HepG2 (cell line): Measurements from ENCODE around the gene ZNF839. TPM values are rescaled to one million over a fixed set of nuclear protein-coding genes. Genes with fewer than 3 reads are reported as not detected.

Experiments used
- CEBPG ChIP-seq: IDR thresholded peaks from 2 replicates; pipeline ENCODE4 v1.6.1; 2016
- FOSL2 ChIP-seq: sonication (generic); formaldehyde crosslinking; IDR thresholded peaks from 2 replicates; pipeline ENCODE4 v1.4.0; 2020; ENCODE audit warnings: missing genetic modification reagents
- JUND ChIP-seq: sonication (generic); formaldehyde crosslinking; IDR thresholded peaks from 2 replicates; pipeline ENCODE4 v1.8.0; 2022; ENCODE audit warnings: mild to moderate bottlenecking, missing genetic modification reagents
- KDM6A ChIP-seq: IDR thresholded peaks from 2 replicates; pipeline ENCODE4 v1.6.1; 2016; ENCODE audit warnings: low read depth
- POLR2AphosphoS2 ChIP-seq: IDR thresholded peaks from 2 replicates; pipeline ENCODE4 v1.6.1; 2011; ENCODE audit warnings: low read depth, low read length, improper control_type of control experiment
- TEAD3 ChIP-seq: optimal IDR thresholded peaks from 2 replicates; pipeline ENCODE3; 2016; ENCODE audit warnings: borderline replicate concordance
- U2AF2 ChIP-seq: fragments of 200-400 bp; formaldehyde crosslinking; IDR thresholded peaks from 2 replicates; pipeline ENCODE4 v1.6.1; 2017; ENCODE audit warnings: low read depth, mild to moderate bottlenecking, low read length
- ZBTB7A ChIP-seq: sonication (generic); formaldehyde crosslinking; IDR thresholded peaks from 2 replicates; pipeline ENCODE4 v1.8.0; 2022; ENCODE audit warnings: mild to moderate bottlenecking, missing genetic modification reagents
- ZNF431 ChIP-seq: sonication (generic); formaldehyde crosslinking; IDR thresholded peaks from 2 replicates; pipeline ENCODE4 v1.9.0; 2022; ENCODE audit warnings: missing genetic modification reagents, low read depth, mild to moderate bottlenecking, borderline replicate concordance
- ZNF484 ChIP-seq: sonication (generic); formaldehyde crosslinking; IDR thresholded peaks from 2 replicates; pipeline ENCODE4 v1.5.1; 2020; ENCODE audit warnings: mild to moderate bottlenecking, low read depth, missing genetic modification reagents, borderline replicate concordance
- ZNF674 ChIP-seq: sonication (generic); formaldehyde crosslinking; IDR thresholded peaks from 2 replicates; pipeline ENCODE4 v1.5.0; 2020; ENCODE audit warnings: low read depth, mild to moderate bottlenecking, missing genetic modification reagents
- ZNF713 ChIP-seq: sonication (generic); formaldehyde crosslinking; IDR thresholded peaks from 2 replicates; pipeline ENCODE4 v1.4.0; 2020; ENCODE audit warnings: mild to moderate bottlenecking, missing genetic modification reagents
- ZNF761 ChIP-seq: sonication (generic); formaldehyde crosslinking; conservative IDR thresholded peaks from 2 replicates; pipeline ENCODE4 v1.4.0; 2020; ENCODE audit warnings: mild to moderate bottlenecking, missing genetic modification reagents
- ZSCAN30 ChIP-seq: sonication (generic); formaldehyde crosslinking; IDR thresholded peaks from 2 replicates; pipeline ENCODE4 v1.5.0; 2020; ENCODE audit warnings: mild to moderate bottlenecking, missing genetic modification reagents
- ZZZ3 ChIP-seq: sonication (generic); formaldehyde crosslinking; IDR thresholded peaks from 2 replicates; pipeline ENCODE4 v1.4.0; 2020; ENCODE audit warnings: missing genetic modification reagents, mild to moderate bottlenecking, borderline replicate concordance
- polyA plus RNA-seq, 8 experiments: library from polyadenylated mRNA; depleted of rRNA in 3 of 8; stranded (reverse) in 7 of 8; unstranded in 1 of 8; fragments of >200 nt; fragmentation: Illumina TruSeq in 4 of 8; extraction: Trizol in 4 of 8; gene quantifications; 2 replicates each; pipeline versions ENCODE4 v1.2.1 to v1.2.3, GENCODE V29; 2011 to 2016; ENCODE audit warnings: low read depth in 4 of 8, missing spikeins in 1 of 8, mixed read lengths in 1 of 8; ENCODE audit not compliant: insufficient read depth in 1 of 8
- total RNA-seq, 5 experiments: library from RNA; depleted of rRNA; stranded (reverse); fragments of >200 nt; fragmentation: Illumina TruSeq; extraction: Trizol; gene quantifications; 2 replicates each; pipeline ENCODE4 v1.2.3, GENCODE V29; 2016; ENCODE audit warnings: low read depth in 1 of 5
- TF ChIP-seq, protein P1 (sequence below): IDR thresholded peaks from 2 replicates; pipeline ENCODE4 v1.4.0; 2020; ENCODE audit warnings: mild to moderate bottlenecking, missing genetic modification reagents
- TF ChIP-seq, protein P2 (sequence below): sonication (generic); formaldehyde crosslinking; IDR thresholded peaks from 2 replicates; pipeline ENCODE4 v1.8.0; 2022; ENCODE audit warnings: missing genetic modification reagents, mild to moderate bottlenecking, inconsistent platforms, borderline replicate concordance
- TF ChIP-seq, protein P3 (sequence below): sonication (generic); formaldehyde crosslinking; IDR thresholded peaks from 2 replicates; pipeline ENCODE4 v1.5.0; 2020; ENCODE audit warnings: missing genetic modification reagents
- TF ChIP-seq, protein P4 (sequence below): sonication (generic); formaldehyde crosslinking; conservative IDR thresholded peaks from 2 replicates; pipeline ENCODE4 v1.4.0; 2020; ENCODE audit warnings: missing genetic modification reagents

The ZNF839 gene
- total and polyA plus RNA-seq, 2 of the 13 experiments (the other 11 are each of a cell fraction or from before 2014, with no cell fraction given): 11.1 to 12.8 TPM

DNA sequence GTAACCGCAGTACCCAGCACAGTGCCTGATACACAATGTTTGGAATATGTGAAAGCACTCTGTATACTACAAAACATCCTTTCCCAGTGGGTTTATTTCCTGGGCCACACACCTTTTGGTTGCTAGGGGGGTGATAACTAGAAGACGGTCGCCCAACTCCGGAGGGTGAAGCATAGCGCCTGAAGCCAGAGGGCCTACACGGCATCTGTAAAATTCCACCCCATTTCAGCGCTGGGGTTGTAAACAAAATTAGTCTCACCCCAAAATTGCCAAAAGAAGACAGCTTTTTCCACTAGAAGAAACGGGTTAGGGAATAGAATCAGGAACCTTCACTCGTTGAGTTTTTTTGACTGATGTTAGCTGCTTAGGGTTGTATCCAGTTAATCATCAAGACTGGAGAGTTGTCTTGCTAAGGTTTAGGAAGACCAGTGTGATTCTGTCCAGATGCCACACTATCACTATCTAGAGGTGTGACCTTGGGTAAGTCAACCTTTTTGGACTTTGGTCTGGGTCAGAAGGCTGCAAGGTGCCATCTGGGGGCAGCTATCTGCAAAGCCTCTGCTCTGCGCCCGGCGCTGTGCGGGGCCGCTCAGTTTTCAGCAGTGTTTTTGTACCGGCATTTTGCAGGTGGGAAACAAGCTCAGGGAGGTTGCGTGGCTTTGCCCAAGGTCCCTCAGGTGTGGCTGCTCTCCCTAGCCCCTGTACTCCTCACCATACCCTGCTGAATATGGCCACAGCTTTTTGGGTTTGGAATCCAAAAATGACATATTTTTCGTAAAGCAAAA is 1.3 kb downstream of the ZNF839 start (continued):
- peak; percentile 43 for TF ChIP-seq FOSL2 (CRISPR knock-in tag)
- TF ChIP-seq, protein P1, sequence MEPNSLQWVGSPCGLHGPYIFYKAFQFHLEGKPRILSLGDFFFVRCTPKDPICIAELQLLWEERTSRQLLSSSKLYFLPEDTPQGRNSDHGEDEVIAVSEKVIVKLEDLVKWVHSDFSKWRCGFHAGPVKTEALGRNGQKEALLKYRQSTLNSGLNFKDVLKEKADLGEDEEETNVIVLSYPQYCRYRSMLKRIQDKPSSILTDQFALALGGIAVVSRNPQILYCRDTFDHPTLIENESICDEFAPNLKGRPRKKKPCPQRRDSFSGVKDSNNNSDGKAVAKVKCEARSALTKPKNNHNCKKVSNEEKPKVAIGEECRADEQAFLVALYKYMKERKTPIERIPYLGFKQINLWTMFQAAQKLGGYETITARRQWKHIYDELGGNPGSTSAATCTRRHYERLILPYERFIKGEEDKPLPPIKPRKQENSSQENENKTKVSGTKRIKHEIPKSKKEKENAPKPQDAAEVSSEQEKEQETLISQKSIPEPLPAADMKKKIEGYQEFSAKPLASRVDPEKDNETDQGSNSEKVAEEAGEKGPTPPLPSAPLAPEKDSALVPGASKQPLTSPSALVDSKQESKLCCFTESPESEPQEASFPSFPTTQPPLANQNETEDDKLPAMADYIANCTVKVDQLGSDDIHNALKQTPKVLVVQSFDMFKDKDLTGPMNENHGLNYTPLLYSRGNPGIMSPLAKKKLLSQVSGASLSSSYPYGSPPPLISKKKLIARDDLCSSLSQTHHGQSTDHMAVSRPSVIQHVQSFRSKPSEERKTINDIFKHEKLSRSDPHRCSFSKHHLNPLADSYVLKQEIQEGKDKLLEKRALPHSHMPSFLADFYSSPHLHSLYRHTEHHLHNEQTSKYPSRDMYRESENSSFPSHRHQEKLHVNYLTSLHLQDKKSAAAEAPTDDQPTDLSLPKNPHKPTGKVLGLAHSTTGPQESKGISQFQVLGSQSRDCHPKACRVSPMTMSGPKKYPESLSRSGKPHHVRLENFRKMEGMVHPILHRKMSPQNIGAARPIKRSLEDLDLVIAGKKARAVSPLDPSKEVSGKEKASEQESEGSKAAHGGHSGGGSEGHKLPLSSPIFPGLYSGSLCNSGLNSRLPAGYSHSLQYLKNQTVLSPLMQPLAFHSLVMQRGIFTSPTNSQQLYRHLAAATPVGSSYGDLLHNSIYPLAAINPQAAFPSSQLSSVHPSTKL: peak; percentile 27; the same call in 1 of the 2 replicates
- TF ChIP-seq ZNF713 (CRISPR knock-in tag): no peak
- TF ChIP-seq, protein P2, sequence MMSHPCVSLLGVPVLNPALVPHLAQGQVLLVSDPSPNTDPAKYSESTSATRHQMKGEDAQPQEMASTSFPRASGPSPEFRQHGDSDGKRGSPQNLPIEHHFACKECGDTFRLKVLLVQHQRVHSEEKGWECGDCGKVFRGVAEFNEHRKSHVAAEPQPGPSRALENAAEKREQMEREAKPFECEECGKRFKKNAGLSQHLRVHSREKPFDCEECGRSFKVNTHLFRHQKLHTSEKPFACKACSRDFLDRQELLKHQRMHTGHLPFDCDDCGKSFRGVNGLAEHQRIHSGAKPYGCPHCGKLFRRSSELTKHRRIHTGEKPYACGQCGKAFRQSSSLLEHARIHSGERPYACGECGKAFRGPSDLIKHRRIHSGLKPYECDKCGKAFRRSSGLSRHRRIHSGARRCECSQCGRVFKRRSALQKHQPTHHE (CRISPR knock-in tag): no peak; the same call in 1 of the 2 replicates
- TF ChIP-seq ZZZ3 (CRISPR knock-in tag): 0 out of 2 replicates have a peak, but pooled peaks have one; percentile 33
- TF ChIP-seq, protein P3, sequence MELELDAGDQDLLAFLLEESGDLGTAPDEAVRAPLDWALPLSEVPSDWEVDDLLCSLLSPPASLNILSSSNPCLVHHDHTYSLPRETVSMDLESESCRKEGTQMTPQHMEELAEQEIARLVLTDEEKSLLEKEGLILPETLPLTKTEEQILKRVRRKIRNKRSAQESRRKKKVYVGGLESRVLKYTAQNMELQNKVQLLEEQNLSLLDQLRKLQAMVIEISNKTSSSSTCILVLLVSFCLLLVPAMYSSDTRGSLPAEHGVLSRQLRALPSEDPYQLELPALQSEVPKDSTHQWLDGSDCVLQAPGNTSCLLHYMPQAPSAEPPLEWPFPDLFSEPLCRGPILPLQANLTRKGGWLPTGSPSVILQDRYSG (CRISPR knock-in tag): no peak
- peak; percentile 87 for TF ChIP-seq TEAD3 (CRISPR knock-in tag)
- 0 out of 2 replicates have a peak, but pooled peaks have one; percentile 20 for TF ChIP-seq ZNF761
- TF ChIP-seq ZSCAN30: no peak
- no peak for TF ChIP-seq ZBTB7A (CRISPR knock-in tag)
- no peak for TF ChIP-seq ZNF484
- TF ChIP-seq U2AF2: no peak
- no peak for TF ChIP-seq ZNF431
- TF ChIP-seq ZNF674: 0 out of 2 replicates have a peak, but pooled peaks have one; percentile 11
- TF ChIP-seq KDM6A (CRISPR knock-in tag): peak; percentile 25; the same call in 1 of the 2 replicates
- no peak for TF ChIP-seq JUND (CRISPR knock-in tag)
- 0 out of 2 replicates have a peak, but pooled peaks have one; percentile 12 for TF ChIP-seq CEBPG (CRISPR knock-in tag)
- TF ChIP-seq POLR2AphosphoS2: no peak
- TF ChIP-seq, protein P4, sequence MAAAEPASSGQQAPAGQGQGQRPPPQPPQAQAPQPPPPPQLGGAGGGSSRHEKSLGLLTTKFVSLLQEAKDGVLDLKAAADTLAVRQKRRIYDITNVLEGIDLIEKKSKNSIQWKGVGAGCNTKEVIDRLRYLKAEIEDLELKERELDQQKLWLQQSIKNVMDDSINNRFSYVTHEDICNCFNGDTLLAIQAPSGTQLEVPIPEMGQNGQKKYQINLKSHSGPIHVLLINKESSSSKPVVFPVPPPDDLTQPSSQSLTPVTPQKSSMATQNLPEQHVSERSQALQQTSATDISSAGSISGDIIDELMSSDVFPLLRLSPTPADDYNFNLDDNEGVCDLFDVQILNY (CRISPR knock-in tag): no peak
